Astrocyte of the hippocampus (primary cell): ENCODE measurements around the gene ERC2.
"Not testable (repeated sequence)": the region's sequence is repeated elsewhere in the genome, so short reads cannot be mapped to it uniquely, and the experiment has no call there.

Experiments
- DNase-seq: peaks from one replicate; pipeline ENCODE4 v3.0.0; 2011; ENCODE audit warnings: low read depth, low spot score

The ERC2 gene

GRCh38 chr3:56066405-56066804 is 401.9 kb downstream of the ERC2 start:
- DNase-seq, result not testable (repeated sequence)

- no peak for DNase-seq
Observed at GRCh38 chr3:56064684-56065083, 403.6 kb downstream of the ERC2 start.

GRCh38 chr3:56061279-56061626 is 407.0 kb downstream of the ERC2 start:
- no peak for DNase-seq

- no peak for DNase-seq
Observed at GRCh38 chr3:56060521-56061278, 407.6 kb downstream of the ERC2 start.

GRCh38 chr3:56059731-56060130 is 408.5 kb downstream of the ERC2 start:
- DNase-seq, result peak; percentile 16

GRCh38 chr3:56055951-56056350 is 412.3 kb downstream of the ERC2 start:
- DNase-seq, result no peak

GRCh38 chr3:56055546-56055945 is 412.7 kb downstream of the ERC2 start:
- DNase-seq, result peak; percentile 47

GRCh38 chr3:56054844-56055243 is 413.4 kb downstream of the ERC2 start:
- no peak for DNase-seq

- DNase-seq, result no peak
Observed at GRCh38 chr3:56053727-56054126, 414.5 kb downstream of the ERC2 start.

- DNase-seq, result no peak
Observed at GRCh38 chr3:56052188-56052587, 416.1 kb downstream of the ERC2 start.

GRCh38 chr3:56051052-56051451 is 417.2 kb downstream of the ERC2 start:
- peak; percentile 11 for DNase-seq

- DNase-seq, result no peak
Observed at GRCh38 chr3:56048946-56049345, 419.3 kb downstream of the ERC2 start.

GRCh38 chr3:56048331-56048730 is 419.9 kb downstream of the ERC2 start:
- DNase-seq, result no peak

- peak; percentile 77 for DNase-seq
Observed at GRCh38 chr3:56042326-56042951, 425.8 kb downstream of the ERC2 start.

- peak; percentile 56 for DNase-seq
Observed at GRCh38 chr3:56025326-56025725, 442.9 kb downstream of the ERC2 start.

GRCh38 chr3:56023546-56023945 is 444.7 kb downstream of the ERC2 start:
- DNase-seq, result no peak

- DNase-seq, result no peak
Observed at GRCh38 chr3:56022619-56023018, 445.6 kb downstream of the ERC2 start.

GRCh38 chr3:56019490-56020146 is 448.6 kb downstream of the ERC2 start:
- no peak for DNase-seq

- DNase-seq, result not testable (repeated sequence)
Observed at GRCh38 chr3:56015374-56015773, 452.9 kb downstream of the ERC2 start.

- DNase-seq, result peak; percentile 44
Observed at GRCh38 chr3:56012721-56013120, 455.5 kb downstream of the ERC2 start.

GRCh38 chr3:56005196-56005805 is 463.0 kb downstream of the ERC2 start:
- DNase-seq, result peak; percentile 73

GRCh38 chr3:56003129-56003528 is 465.1 kb downstream of the ERC2 start:
- peak; percentile 46 for DNase-seq
